22Rv1 (cell line): ENCODE data around the gene CLDN14.

Experiments
- H3K27ac ChIP-seq: fragments of 450-650 bp; 2 replicates; pipeline ENCODE4 v1.5.1; 2017
- CTCF ChIP-seq: fragments of 450-650 bp; IDR thresholded peaks from 2 replicates; pipeline ENCODE4 v1.5.1; 2017; ENCODE audit warnings: mild to moderate bottlenecking
- ZFX ChIP-seq: fragments of 450-650 bp; IDR thresholded peaks from 2 replicates; pipeline ENCODE4 v1.6.1; 2017; ENCODE audit warnings: antibody characterized with exemption, borderline replicate concordance

CLDN14 gene

GRCh38 chr21:36461918-36462486, 17.9 kb downstream of the CLDN14 start:
- no peak overlapping the region for H3K27ac ChIP-seq
- no peak for TF ChIP-seq ZFX
- no peak for TF ChIP-seq CTCF

GRCh38 chr21:36461277-36461917, 18.5 kb downstream of the CLDN14 start:
- no peak for TF ChIP-seq CTCF
- no peak for TF ChIP-seq ZFX
- no peak overlapping the region for H3K27ac ChIP-seq

- TF ChIP-seq ZFX: no peak
- H3K27ac ChIP-seq: no peak overlapping the region
Observed at GRCh38 chr21:36460866-36461265, 19.1 kb downstream of the CLDN14 start.

- no peak overlapping the region for H3K27ac ChIP-seq
- no peak for TF ChIP-seq ZFX
- no peak for TF ChIP-seq CTCF
Observed at GRCh38 chr21:36459098-36459497, 20.8 kb downstream of the CLDN14 start.

- H3K27ac ChIP-seq: no peak overlapping the region
Observed at GRCh38 chr21:36456729-36457414, 23.1 kb downstream of the CLDN14 start.

GRCh38 chr21:36454706-36455105, 25.2 kb downstream of the CLDN14 start:
- TF ChIP-seq CTCF (no peak), ZFX (no peak)
- no peak overlapping the region for H3K27ac ChIP-seq

More at GRCh38 chr21:36456729-36457414, 23.1 kb downstream of the CLDN14 start:
- TF ChIP-seq CTCF: no peak
- TF ChIP-seq ZFX: no peak

GRCh38 chr21:36454093-36454531, 25.8 kb downstream of the CLDN14 start:
- no peak overlapping the region for H3K27ac ChIP-seq
- no peak for TF ChIP-seq CTCF
- no peak for TF ChIP-seq ZFX
